Astrocyte of the spinal cord (primary cell): ENCODE data around the gene WWP2.

Experiments used
- DNase-seq: peaks from one replicate; pipeline ENCODE4 v3.0.0; 2011; ENCODE audit warnings: low read depth, low spot score
- H3K4me3 ChIP-seq: 2 replicates; pipeline ENCODE4 v1.5.1; 2011; ENCODE audit warnings: low read depth, mild to moderate bottlenecking, low read length, moderate library complexity
- in situ Hi-C: cut with HindIII; loops from 2 replicates; pipeline ENCODE4 v1.10.0; 2017; ENCODE audit warnings: low sequenced_read_pairs
- TF ChIP-seq, protein P1 (sequence below): IDR thresholded peaks from 2 replicates; pipeline ENCODE4 v1.5.1; 2012; ENCODE audit warnings: low read depth, mild to moderate bottlenecking, low read length, inconsistent platforms

WWP2 gene

GRCh38 chr16:69922200-69922599, 160.1 kb downstream of the WWP2 start:
- DNase-seq = no peak
- in situ Hi-C loops = no loop called here
- no peak overlapping the region for H3K4me3 ChIP-seq
- TF ChIP-seq, protein P1, sequence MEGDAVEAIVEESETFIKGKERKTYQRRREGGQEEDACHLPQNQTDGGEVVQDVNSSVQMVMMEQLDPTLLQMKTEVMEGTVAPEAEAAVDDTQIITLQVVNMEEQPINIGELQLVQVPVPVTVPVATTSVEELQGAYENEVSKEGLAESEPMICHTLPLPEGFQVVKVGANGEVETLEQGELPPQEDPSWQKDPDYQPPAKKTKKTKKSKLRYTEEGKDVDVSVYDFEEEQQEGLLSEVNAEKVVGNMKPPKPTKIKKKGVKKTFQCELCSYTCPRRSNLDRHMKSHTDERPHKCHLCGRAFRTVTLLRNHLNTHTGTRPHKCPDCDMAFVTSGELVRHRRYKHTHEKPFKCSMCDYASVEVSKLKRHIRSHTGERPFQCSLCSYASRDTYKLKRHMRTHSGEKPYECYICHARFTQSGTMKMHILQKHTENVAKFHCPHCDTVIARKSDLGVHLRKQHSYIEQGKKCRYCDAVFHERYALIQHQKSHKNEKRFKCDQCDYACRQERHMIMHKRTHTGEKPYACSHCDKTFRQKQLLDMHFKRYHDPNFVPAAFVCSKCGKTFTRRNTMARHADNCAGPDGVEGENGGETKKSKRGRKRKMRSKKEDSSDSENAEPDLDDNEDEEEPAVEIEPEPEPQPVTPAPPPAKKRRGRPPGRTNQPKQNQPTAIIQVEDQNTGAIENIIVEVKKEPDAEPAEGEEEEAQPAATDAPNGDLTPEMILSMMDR = no peak

GRCh38 chr16:69924041-69924775, 162.1 kb downstream of the WWP2 start:
- in situ Hi-C loops = no loop called here
- TF ChIP-seq, protein P1 = no peak
- no peak overlapping the region for H3K4me3 ChIP-seq
- DNase-seq = no peak

DNA sequence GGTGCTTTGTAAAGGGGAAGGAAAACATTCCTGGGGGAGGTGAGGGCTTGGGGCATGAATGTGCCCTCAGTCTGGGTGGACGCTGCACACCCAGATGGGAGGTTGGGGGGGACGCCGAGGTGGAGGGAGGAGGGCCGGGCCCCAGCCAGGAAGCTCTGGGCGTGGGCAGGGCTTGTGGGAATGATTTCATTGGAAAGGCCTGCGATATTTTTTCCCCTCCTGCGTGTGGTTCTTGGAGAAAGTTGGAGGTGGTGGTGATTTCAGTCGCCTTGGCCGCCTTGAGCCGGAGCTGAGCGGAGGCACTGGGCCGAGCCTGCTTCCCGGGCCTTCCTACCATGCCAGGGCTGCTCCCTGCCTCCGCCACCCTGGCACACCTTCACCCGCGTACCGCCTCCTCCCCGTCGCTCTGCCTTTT, 162.7 kb downstream of the WWP2 start:
- TF ChIP-seq, protein P1 = no peak
- no peak overlapping the region for H3K4me3 ChIP-seq
- DNase-seq = peak; percentile 75
- in situ Hi-C loops = no loop called here

DNA sequence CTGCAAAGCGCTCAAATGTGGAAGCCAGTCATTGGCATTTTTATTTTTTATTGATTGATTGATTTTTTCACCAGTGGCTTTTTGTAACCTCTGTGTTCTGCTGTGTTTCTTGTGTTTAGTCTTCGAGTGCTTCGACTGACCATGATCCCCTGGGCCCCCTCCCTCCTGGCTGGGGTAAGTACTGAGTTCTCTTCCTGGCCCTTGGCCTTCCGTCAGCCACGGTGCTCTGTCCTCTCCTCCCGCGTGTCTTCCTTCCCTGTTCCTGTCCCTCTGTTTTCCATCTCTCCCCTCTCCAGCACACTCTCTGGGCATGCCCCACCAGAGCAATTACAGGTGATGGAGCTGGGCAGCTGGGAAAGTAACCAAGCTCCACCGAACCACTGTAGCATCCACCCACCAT, 163.2 kb downstream of the WWP2 start:
- H3K4me3 ChIP-seq = no peak overlapping the region
- TF ChIP-seq, protein P1 = no peak
- in situ Hi-C loops = no loop called here
- no peak for DNase-seq

- H3K4me3 ChIP-seq = no peak overlapping the region
- TF ChIP-seq, protein P1 = no peak
- in situ Hi-C loops = no loop called here
- no peak for DNase-seq
These were observed 164.1 kb downstream of the WWP2 start for GRCh38 chr16:69926241-69926640.

GRCh38 chr16:69927056-69927757, 165.1 kb downstream of the WWP2 start:
- peak; percentile 76 for DNase-seq
- no peak overlapping the region for H3K4me3 ChIP-seq
- in situ Hi-C loops = no loop called here
- TF ChIP-seq, protein P1 = no peak
